Measurements from ENCODE around the gene AVPR2.

DNA sequence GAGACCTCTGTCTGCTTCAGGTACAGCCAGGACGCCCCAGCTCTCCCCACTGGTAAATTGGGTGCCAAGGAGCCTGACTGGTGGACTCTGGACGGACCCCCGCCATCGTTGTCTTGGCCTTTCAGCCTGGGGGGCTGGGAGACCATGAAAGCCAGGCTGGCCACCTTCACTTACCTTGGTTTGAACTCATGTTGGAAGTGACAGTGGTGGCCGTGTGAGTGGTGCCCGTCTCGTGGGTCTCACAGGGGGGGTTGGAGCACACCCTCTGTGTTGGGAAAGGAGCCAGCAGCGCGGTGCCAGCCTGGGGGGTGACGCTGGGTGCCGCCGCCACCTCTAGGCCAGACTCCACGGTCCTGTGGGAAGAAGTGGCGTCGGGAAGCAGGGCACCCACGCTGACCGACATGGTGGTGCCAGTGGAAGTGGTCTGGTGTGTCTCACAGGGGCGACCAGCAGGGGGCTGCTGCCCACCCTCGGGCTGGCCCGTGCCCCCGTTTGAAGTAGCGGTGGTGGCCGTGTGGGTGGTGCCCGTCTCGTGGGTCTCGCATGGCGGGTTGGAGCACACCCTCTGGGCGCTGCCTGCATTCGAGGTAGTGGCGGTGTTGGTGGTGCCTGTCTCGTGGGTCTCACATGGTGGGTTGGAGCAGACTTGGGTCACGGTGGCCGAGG, 49.6 kb downstream of the AVPR2 start:
- no peak for TF ChIP-seq RAD21 (IDR thresholded peaks at IDR 0.05; ENCODE audit: low read depth)
- TF ChIP-seq, protein P1, sequence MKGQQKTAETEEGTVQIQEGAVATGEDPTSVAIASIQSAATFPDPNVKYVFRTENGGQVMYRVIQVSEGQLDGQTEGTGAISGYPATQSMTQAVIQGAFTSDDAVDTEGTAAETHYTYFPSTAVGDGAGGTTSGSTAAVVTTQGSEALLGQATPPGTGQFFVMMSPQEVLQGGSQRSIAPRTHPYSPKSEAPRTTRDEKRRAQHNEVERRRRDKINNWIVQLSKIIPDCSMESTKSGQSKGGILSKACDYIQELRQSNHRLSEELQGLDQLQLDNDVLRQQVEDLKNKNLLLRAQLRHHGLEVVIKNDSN (IDR thresholded peaks at IDR 0.05), result no peak
- no peak for TF ChIP-seq REST (IDR thresholded peaks at IDR 0.05; ENCODE audit: low read depth)
- no peak for TF ChIP-seq ZBTB7A (IDR thresholded peaks at IDR 0.05; ENCODE audit: low read depth)
- no peak for TF ChIP-seq TCF12 (IDR thresholded peaks at IDR 0.05; ENCODE audit: low read depth)
- TF ChIP-seq EP300 (IDR thresholded peaks at IDR 0.05; ENCODE audit: borderline replicate concordance), result no peak
- TF ChIP-seq NFIC (IDR thresholded peaks at IDR 0.05), result no peak
- no peak for TF ChIP-seq CREB1 (IDR thresholded peaks at IDR 0.05; ENCODE audit: low read depth)
- TF ChIP-seq FOXM1 (IDR thresholded peaks at IDR 0.05; ENCODE audit: borderline replicate concordance, low read depth), result no peak
- TF ChIP-seq CEBPB (IDR thresholded peaks at IDR 0.05), result no peak
- TF ChIP-seq YY1 (IDR thresholded peaks at IDR 0.05; ENCODE audit: low read depth), result no peak
- TF ChIP-seq EGR1 (IDR thresholded peaks at IDR 0.05), result no peak
- TF ChIP-seq, protein P2, sequence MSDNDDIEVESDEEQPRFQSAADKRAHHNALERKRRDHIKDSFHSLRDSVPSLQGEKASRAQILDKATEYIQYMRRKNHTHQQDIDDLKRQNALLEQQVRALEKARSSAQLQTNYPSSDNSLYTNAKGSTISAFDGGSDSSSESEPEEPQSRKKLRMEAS (IDR thresholded peaks at IDR 0.05), result no peak
- TF ChIP-seq TAF1 (IDR thresholded peaks at IDR 0.05; ENCODE audit: low read depth), result no peak

Data from Ishikawa (cell line).